CD4-positive, alpha-beta T cell (primary cell): ENCODE measurements around the gene NRIP3. TPM values are rescaled to one million over a fixed set of nuclear protein-coding genes. Genes with fewer than 3 reads are reported as not detected.

Experiments
- ATAC-seq: fragments of 200-7000 bp; cut with Tn5 transposase; one replicate; pipeline ENCODE4 v1.10.0; 2022; ENCODE audit warnings: mild to moderate bottlenecking; ENCODE audit not compliant: poor library complexity
- CTCF ChIA-PET: fragments of 350-600 bp; sonication (Branson Sonifier 250); formaldehyde crosslinking; loops from one replicate; lab custom pipeline; 2021; ENCODE audit warnings: antibody characterized with exemption, inconsistent platforms; lab: Charles Lee
- POLR2A ChIA-PET: fragments of 350-600 bp; sonication (Branson Sonifier 250); formaldehyde crosslinking; loops from one replicate; lab custom pipeline; 2021; ENCODE audit warnings: antibody characterized with exemption, inconsistent platforms; lab: Charles Lee
- DNase-seq, 14 experiments: peaks; one replicate each; pipeline ENCODE4 v3.0.0-alpha.2; 2013 to 2020; ENCODE audit warnings: mixed read lengths in 2 of 14
- H3K27ac ChIP-seq, 2 donors: one replicate each; pipeline versions ENCODE4 v1.5.1 to v1.7.0; 2013; ENCODE audit warnings: low read length in 2 of 2, low read depth in 1 of 2, mild to moderate bottlenecking in 1 of 2
- H3K27me3 ChIP-seq, 2 experiments: 1 replicate in 1 of 2; 2 replicates in 1 of 2; pipeline versions ENCODE4 v1.6.1 to v1.7.0; 2013; ENCODE audit warnings: low read length in 2 of 2, control low read depth in 1 of 2, mild to moderate bottlenecking in 1 of 2, moderate library complexity in 1 of 2; ENCODE audit not compliant: insufficient read depth in 2 of 2, control insufficient read depth in 1 of 2
- H3K36me3 ChIP-seq: one replicate; pipeline ENCODE4 v1.6.1; 2013; ENCODE audit warnings: low read length, control low read depth; ENCODE audit not compliant: insufficient read depth
- H3K4me1 ChIP-seq: one replicate; pipeline ENCODE4 v1.6.1; 2013; ENCODE audit warnings: low read length, control low read depth; ENCODE audit not compliant: insufficient read depth
- H3K4me3 ChIP-seq: one replicate; pipeline ENCODE4 v1.5.1; 2013; ENCODE audit warnings: mild to moderate bottlenecking, low read length, moderate library complexity
- H3K9me3 ChIP-seq, 2 experiments: 1 replicate in 1 of 2; 2 replicates in 1 of 2; pipeline versions ENCODE4 v1.6.1 to v1.7.0; 2013; ENCODE audit warnings: low read length in 2 of 2, mild to moderate bottlenecking in 2 of 2, control low read depth in 1 of 2, moderate library complexity in 1 of 2; ENCODE audit not compliant: control insufficient read depth in 1 of 2, insufficient read depth in 1 of 2
- H3K27ac Mint-ChIP-seq: one replicate; pipeline ENCODE4 v1.8.0; 2020; ENCODE audit warnings: mixed read lengths
- H3K27me3 Mint-ChIP-seq: one replicate; pipeline ENCODE4 v1.8.0; 2021; ENCODE audit warnings: mixed read lengths
- H3K36me3 Mint-ChIP-seq: one replicate; pipeline ENCODE4 v1.8.0; 2021; ENCODE audit warnings: low read depth, mixed read lengths
- H3K4me1 Mint-ChIP-seq: one replicate; pipeline ENCODE4 v1.8.0; 2021; ENCODE audit warnings: low read depth, mixed read lengths
- H3K4me3 Mint-ChIP-seq: one replicate; pipeline ENCODE4 v1.8.0; 2020; ENCODE audit warnings: mild to moderate bottlenecking, mixed read lengths
- H3K9me3 Mint-ChIP-seq: one replicate; pipeline ENCODE4 v1.8.0; 2020; ENCODE audit warnings: mixed read lengths
- intact Hi-C, 2 experiments: fragments of 100-400 bp; cut with DNase I in 1 of 2; cut with micrococcal nuclease in 1 of 2; formaldehyde crosslinking; loops; one replicate each; pipeline versions ENCODE4 v1.15.1 to v1.9.0; 2023 to 2025; cut with DNase I, micrococcal nuclease
- total RNA-seq, 174 experiments: library from RNA in 2 of 174; stranded (reverse) in 2 of 174; gene quantifications; one replicate each; pipeline ENCODE4 v1.2.3 and lab custom pipeline; 2021 to 2026
- TF ChIP-seq, protein P1 (sequence below): fragments of 200-600 bp; IDR thresholded peaks from one replicate; pipeline ENCODE4 v1.8.0; 2022; ENCODE audit warnings: antibody characterized with exemption, mild to moderate bottlenecking

The NRIP3 gene
- total RNA-seq, 2 experiments from 2014 or later, result 4.6 to 4.9 TPM

DNA sequence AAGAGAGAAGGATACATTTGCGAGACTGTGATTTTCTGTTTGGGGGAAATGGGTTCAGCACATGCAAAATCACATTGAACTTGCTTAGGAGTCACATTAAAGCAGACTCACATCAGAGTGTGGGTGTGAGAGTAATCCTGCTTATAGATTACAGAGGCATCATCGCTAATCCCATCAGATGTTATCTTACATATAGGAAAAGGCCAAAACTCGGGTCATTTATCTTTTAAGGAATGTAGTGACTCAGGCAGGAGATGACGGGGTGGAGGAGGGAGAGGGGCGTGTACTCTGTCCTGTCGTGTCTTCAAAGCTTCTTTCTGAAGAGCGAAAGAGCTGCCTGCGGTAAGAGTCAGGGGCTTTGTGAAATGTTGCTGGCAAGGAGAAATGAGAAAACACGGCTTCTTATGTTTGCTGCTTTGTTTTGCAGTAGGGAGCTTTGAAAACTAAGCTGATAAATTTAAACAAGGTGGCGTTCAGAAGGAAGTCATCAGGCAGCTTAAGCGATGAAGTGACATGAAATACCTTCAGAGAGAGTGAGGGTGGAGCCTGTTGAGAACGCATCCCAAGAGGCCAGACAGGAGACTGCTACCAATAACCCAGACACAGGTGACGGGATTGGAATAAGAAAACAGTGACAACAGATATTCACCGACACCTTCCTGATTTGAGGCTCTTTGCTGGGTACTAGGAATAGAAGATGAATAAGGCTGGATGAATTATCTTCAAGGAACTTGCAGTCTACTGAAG, 68.9 kb downstream of the NRIP3 start:
- Histone ChIP-seq H3K4me3 (no peak overlapping the region), H3K4me1 (no peaks in the 10 kb centered on the region), H3K9me3 (no peaks in the 10 kb centered on the region), H3K27ac (no peak overlapping the region), H3K36me3 (no peaks in the 10 kb centered on the region), H3K27me3 (no peaks in the 10 kb centered on the region)
- DNase-seq, result no peak
- ChIA-PET CTCF (interaction anchor here (1.1 kb wide), 1 partner anchor 81 kb away, joined by 3 read pairs; no protein-coding TSS in a partner anchor), POLR2A (interaction anchor here (0.6 kb wide), 1 partner anchor 61 kb away, joined by 3 read pairs; no protein-coding TSS in a partner anchor)
- Mint-ChIP-seq H3K36me3 (no peaks in the 10 kb centered on the region), H3K4me1 (no peaks in the 10 kb centered on the region), H3K27me3 (no peaks in the 10 kb centered on the region), H3K27ac (no peak overlapping the region), H3K9me3 (no peaks in the 10 kb centered on the region), H3K4me3 (peak overlapping the region; percentile 43)
- intact Hi-C loops, result no loop called here
- ATAC-seq, result peak; percentile 43
- TF ChIP-seq, protein P1, sequence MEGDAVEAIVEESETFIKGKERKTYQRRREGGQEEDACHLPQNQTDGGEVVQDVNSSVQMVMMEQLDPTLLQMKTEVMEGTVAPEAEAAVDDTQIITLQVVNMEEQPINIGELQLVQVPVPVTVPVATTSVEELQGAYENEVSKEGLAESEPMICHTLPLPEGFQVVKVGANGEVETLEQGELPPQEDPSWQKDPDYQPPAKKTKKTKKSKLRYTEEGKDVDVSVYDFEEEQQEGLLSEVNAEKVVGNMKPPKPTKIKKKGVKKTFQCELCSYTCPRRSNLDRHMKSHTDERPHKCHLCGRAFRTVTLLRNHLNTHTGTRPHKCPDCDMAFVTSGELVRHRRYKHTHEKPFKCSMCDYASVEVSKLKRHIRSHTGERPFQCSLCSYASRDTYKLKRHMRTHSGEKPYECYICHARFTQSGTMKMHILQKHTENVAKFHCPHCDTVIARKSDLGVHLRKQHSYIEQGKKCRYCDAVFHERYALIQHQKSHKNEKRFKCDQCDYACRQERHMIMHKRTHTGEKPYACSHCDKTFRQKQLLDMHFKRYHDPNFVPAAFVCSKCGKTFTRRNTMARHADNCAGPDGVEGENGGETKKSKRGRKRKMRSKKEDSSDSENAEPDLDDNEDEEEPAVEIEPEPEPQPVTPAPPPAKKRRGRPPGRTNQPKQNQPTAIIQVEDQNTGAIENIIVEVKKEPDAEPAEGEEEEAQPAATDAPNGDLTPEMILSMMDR, result no peak

DNA sequence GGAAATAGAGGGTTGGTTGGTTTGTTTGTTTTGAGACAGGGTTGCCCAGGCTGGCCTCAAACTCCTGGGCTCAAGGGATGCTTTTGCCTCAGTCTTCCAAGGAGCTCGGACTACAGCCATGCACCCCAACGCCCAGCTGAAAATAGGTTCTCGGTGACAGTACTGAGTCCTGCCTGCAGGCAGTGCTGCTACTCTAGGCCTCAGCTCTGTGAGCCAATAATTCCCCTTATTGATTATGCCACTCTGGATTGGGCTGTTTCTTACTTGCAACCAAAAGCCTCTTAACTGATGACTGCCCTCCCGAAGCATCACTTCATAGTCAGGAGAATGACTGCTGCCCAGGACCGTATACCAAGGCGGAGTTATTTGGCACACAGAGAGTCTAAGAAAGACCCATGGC, 69.9 kb downstream of the NRIP3 start:
- H3K4me3 ChIP-seq, result no peak overlapping the region
- DNase-seq (no peak), ATAC-seq (no peak)
- ChIA-PET CTCF (no interaction called here), POLR2A (no interaction called here)
- intact Hi-C loops, result no loop called here
- Mint-ChIP-seq H3K4me1 (no peaks in the 10 kb centered on the region), H3K27ac (no peak overlapping the region), H3K36me3 (no peaks in the 10 kb centered on the region), H3K4me3 (no peak overlapping the region), H3K9me3 (no peaks in the 10 kb centered on the region), H3K27me3 (no peaks in the 10 kb centered on the region)
- H3K27ac ChIP-seq, result no peak overlapping the region
- no peaks in the 10 kb centered on the region for H3K9me3 ChIP-seq
- TF ChIP-seq, protein P1, result no peak
- H3K36me3 ChIP-seq, result no peaks in the 10 kb centered on the region
- no peaks in the 10 kb centered on the region for H3K27me3 ChIP-seq
- no peaks in the 10 kb centered on the region for H3K4me1 ChIP-seq

DNA sequence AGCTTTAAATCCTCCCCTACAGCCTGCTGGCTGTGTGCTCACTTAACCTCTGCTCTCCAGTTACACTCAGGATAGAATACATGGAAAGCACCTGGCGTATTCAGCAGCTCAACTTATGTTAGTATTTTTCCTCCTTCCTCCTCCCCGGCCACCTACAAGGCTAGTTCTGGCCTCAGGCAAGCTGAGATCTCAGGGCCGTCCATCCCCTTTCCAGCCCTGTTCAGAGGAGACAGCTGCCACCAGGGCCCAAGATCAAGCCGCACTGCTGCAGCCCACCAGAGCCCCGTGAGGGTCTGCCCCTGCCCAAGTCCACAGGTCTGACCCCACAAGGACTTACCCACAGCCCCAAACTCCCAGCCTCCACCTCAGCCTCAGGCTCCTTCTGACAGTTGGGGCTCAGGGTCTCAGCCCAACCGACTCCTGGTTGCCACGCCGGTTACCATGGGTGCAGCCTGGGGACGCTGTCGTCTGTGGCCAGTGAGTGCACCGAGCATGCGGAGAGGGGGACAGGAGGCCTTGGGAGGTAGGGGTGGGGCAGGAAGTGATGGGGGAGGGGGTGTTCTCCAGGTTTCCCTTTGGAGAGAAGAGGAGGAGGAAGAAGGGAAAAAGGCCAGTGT, 71.1 kb downstream of the NRIP3 start, which contains the start of gene C11orf16:
TSS of gene C11orf16 (minus strand) at position 384 of the 617 bp plus-strand sequence. CDS start 639 bp downstream, outside the sequence.
- Mint-ChIP-seq H3K36me3 (no peaks in the 10 kb centered on the region), H3K4me1 (no peaks in the 10 kb centered on the region), H3K27me3 (no peaks in the 10 kb centered on the region), H3K27ac (no peak within 1 kb of the TSS), H3K9me3 (no peaks in the 10 kb centered on the region), H3K4me3 (no peak within 1 kb of the TSS)
- TF ChIP-seq, protein P1, result no peak
- Histone ChIP-seq H3K36me3 (no peaks in the 10 kb centered on the region), H3K4me3 (no peak within 1 kb of the TSS), H3K27me3 (no peaks in the 10 kb centered on the region), H3K9me3 (no peaks in the 10 kb centered on the region), H3K4me1 (no peaks in the 10 kb centered on the region), H3K27ac (no peak within 1 kb of the TSS)
- intact Hi-C loops, result no loop called here
- DNase-seq, result no peak
- POLR2A ChIA-PET, result no interaction called here
- ATAC-seq, result no peak
- CTCF ChIA-PET, result no interaction called here

Other genes with a start within 250 kb of the NRIP3 start
- 1 to 10 TPM; 3.2 to 4.1 TPM for gene AKIP1, start 92.8 kb downstream of the NRIP3 start, total RNA-seq
- not detected for gene C11orf16, start 71.1 kb downstream of the NRIP3 start, total RNA-seq
- not detected for gene ASCL3, start 61.0 kb downstream of the NRIP3 start, total RNA-seq
- 10 to 100 TPM; 20.5 to 22.1 TPM for gene TMEM9B, start 39.6 kb downstream of the NRIP3 start, total RNA-seq
- under 1 TPM in 1 of 2 experiments, not detected in 1; 0.17 TPM for gene SCUBE2, start 87.6 kb upstream of the NRIP3 start, total RNA-seq